GM12865 (cell line): ENCODE data around the gene RBM3.

Experiments
- DNase-seq: peaks from one replicate; pipeline ENCODE4 v3.0.0; 2010; ENCODE audit warnings: low read depth
- H3K4me3 ChIP-seq: 2 replicates; pipeline ENCODE4 v1.5.1; 2011; ENCODE audit warnings: mild to moderate bottlenecking, low read depth, low read length, control low read depth
- TF ChIP-seq, protein P1 (sequence below): IDR thresholded peaks from 2 replicates; pipeline ENCODE4 v1.5.1; 2011; ENCODE audit warnings: low read length, control low read depth, low read depth, inconsistent platforms; ENCODE audit not compliant: insufficient read depth; ENCODE audit errors: missing control alignments

The RBM3 gene

DNA sequence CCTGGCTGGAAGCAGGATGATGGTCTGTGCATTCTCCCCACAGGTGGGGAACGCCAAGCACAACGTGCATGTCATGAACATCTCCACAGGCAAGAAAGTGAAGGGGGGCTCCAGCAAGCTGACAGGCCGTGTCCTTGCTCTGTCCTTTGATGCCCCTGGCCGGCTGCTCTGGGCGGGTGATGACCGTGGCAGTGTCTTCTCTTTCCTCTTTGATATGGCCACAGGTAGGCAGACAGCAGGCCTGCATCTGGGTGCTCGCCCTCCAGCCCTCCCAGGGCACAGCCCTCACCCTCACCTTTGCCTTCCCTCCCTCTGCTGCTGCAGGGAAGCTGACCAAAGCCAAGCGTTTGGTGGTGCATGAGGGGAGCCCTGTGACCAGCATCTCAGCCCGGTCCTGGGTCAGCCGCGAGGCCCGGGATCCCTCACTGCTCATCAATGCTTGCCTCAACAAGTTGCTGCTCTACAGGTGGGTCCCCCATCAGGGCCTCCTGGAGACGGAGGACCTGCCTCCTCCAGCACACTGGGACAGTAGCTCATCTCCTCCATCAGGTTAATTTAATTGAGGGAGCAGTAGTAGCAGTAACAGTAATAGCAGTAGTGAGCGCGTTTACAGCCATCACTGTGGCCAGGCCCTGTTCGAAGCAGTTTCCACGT, 27.6 kb downstream of the RBM3 start:
- no peak for DNase-seq
- no peak overlapping the region for H3K4me3 ChIP-seq
- TF ChIP-seq, protein P1, sequence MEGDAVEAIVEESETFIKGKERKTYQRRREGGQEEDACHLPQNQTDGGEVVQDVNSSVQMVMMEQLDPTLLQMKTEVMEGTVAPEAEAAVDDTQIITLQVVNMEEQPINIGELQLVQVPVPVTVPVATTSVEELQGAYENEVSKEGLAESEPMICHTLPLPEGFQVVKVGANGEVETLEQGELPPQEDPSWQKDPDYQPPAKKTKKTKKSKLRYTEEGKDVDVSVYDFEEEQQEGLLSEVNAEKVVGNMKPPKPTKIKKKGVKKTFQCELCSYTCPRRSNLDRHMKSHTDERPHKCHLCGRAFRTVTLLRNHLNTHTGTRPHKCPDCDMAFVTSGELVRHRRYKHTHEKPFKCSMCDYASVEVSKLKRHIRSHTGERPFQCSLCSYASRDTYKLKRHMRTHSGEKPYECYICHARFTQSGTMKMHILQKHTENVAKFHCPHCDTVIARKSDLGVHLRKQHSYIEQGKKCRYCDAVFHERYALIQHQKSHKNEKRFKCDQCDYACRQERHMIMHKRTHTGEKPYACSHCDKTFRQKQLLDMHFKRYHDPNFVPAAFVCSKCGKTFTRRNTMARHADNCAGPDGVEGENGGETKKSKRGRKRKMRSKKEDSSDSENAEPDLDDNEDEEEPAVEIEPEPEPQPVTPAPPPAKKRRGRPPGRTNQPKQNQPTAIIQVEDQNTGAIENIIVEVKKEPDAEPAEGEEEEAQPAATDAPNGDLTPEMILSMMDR, result no peak

DNA sequence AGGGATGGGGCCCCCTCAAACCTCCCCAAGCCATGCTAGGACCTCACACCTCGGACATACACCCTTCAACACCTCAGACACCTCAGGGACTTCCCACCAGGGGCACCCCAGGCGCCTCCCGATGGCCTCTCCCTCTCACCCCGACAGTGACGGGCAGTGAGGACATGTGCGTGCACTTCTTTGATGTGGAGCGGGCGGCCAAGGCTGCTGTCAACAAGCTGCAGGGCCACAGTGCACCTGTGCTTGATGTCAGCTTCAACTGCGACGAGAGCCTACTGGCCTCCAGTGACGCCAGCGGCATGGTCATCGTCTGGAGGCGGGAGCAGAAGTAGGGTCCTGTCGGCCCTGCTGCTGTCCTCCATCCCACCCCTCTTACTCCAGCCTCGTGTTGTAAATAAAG, 30.4 kb downstream of the RBM3 start:
- TF ChIP-seq, protein P1, result no peak
- no peak overlapping the region for H3K4me3 ChIP-seq
- no peak for DNase-seq

DNA sequence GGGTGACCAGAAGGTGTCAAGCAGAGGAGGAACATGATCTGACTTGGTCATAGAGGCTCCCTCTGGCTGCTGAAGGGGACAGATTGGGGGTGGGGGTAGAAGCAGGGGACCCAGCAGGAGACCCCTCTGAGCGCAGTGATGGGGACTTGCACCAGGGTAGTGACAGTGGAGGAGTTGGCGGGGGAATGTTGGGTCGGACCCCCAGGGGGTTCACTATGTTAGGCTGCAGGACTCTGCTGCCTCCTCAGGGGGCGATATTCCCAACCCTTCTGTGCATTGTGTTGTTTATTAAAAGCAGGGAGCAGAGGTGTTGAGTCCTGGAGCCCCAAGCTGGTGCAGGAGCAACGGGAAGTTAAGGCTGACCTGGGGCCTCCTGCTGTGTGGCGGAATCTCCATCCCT, 31.8 kb downstream of the RBM3 start:
- TF ChIP-seq, protein P1, result no peak
- H3K4me3 ChIP-seq, result no peak overlapping the region
- DNase-seq, result no peak

DNA sequence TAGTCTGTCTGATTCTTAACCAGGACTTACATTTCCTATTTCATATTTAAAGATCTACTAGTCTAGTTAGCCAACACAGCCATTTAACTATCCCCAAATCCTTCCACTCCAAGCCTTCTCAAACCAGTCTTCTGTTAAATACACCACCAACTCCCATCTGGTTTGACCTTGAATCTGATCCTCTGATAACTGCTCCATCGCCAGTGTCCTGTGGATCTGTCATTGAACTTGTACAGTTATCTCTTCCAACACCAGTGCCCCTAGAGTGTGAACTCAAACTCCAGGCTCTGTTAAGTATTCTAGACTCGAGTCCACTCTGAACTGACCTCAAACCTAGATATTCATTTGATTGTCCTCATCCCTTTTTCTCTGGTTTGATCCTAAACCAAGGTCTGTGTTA, 37.4 kb downstream of the RBM3 start:
- DNase-seq, result no peak
- TF ChIP-seq, protein P1, result no peak
- no peak overlapping the region for H3K4me3 ChIP-seq

DNA sequence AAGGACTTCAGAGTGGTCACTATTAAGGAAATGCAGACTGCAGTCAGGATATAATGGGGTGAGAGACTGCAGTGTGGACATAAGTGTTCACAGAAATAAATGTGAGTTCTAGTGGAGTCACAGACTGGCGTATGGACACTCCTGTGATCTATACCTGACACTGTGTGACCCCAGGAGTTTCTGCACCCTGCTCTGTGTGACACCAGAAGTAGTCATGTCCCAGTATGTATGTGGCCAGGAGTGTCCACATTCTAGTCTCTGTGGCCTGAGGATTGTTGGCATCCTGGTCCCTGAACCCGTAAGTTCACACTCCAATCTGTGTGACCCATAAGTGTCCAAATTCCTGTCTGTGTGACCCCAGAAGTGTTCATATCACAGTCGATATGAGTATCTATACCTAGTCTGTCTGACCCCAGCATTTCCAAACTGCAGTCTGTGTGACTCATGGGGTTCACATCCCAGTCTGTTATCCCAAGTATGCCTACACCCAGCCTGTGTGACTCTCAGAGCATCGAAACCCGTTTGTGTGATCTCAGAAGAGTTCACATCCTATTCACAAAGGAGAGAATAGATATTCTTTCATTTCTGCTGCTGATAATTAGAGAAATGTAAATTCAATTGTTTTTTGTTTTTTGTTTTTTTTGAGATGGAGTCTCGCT, 39.3 kb downstream of the RBM3 start:
- H3K4me3 ChIP-seq, result no peak overlapping the region
- DNase-seq, result no peak
- TF ChIP-seq, protein P1, result no peak

DNA sequence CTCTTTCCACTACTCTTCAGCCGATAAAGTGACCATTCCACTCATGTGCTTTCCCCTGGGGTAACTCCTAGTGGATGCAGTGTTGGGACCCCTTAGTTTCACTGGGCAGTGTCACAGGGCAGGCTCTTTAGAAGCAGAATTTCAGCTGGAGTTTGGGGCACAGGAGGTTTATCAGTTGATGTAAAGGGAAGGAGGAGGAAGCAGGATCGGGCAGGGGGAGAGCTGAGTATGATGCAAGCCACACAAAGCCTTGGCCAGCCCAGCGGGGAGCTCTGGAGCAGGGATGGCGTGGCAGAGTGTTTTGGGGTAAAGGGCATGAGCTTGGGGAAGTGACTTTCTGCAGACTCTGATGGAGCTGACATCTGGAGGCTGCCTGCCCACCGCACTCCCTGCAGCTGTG, 42.3 kb downstream of the RBM3 start:
- H3K4me3 ChIP-seq, result no peak overlapping the region
- DNase-seq, result no peak
- TF ChIP-seq, protein P1, result no peak

DNA sequence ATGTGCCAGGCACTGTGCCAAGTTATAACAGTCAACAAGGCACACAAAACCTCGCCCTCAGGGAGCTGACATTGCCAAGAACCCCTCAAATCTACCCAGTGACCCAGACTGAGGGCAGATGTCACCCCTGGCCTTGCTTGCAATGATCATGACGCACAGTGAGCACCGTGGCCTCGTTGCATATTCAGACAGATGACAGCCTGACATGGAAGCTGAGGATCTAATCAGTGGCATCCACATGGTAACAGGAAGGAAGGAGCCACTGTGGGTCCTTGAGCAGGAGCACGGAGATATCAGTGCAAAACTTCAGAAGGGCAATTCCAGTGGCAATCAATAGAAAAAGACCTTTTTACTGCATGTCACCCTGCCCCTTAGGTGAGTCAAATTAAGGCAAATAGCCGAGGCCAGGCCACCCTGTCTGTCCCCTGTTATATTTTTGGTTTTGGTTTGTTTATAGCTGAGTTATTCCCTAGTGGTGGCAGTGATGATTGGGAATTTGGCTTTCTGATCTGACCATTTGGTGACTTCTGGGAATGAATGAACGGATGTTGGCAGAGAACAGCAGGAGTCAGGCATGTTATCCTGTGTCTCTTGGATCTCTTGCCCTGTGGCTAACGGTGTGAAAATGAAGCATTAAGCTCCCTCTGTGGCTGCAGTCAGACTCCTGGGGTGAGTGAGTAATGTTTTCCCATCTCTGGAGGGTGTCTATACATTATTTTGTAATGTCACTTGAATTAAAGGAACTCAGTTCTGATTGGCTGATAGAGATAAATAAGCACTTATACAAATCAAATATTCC, 43.5 kb downstream of the RBM3 start:
- no peak overlapping the region for H3K4me3 ChIP-seq
- TF ChIP-seq, protein P1, result no peak
- DNase-seq, result no peak
